Ovary (tissue), 9 donors: ENCODE results near the gene COL8A1. TPM values are rescaled to one million over a fixed set of nuclear protein-coding genes. Genes with fewer than 3 reads are reported as not detected.
A peak's percentile ranks its signal among the peaks of the same experiment; 100 is the strongest.

ENCODE experiments used
- DNase-seq, 5 donors: peaks; one replicate each; pipeline ENCODE4 v3.0.0-alpha.2; 2019 to 2020
- H3K27ac ChIP-seq, 2 donors: fragments of 200-600 bp; one replicate each; pipeline versions ENCODE4 v1.5.1 to v1.8.0; 2019 to 2022
- H3K27me3 ChIP-seq: fragments of 200-600 bp; one replicate; pipeline ENCODE4 v1.8.0; 2022
- H3K36me3 ChIP-seq: fragments of 200-600 bp; sonication (generic); one replicate; pipeline ENCODE4 v1.5.1; 2019
- H3K4me1 ChIP-seq: one replicate; pipeline ENCODE4 v1.8.1; 2013; ENCODE audit warnings: mild to moderate bottlenecking, moderate library complexity; ENCODE audit not compliant: insufficient read depth
- H3K4me3 ChIP-seq: fragments of 200-600 bp; sonication (generic); one replicate; pipeline ENCODE4 v1.5.1; 2017
- H3K9me3 ChIP-seq, 2 donors: fragments of 200-600 bp in 1 of 2; sonication (generic) in 1 of 2; one replicate each; pipeline versions ENCODE4 v1.5.1 to v1.8.1; 2013 to 2019; ENCODE audit warnings: mild to moderate bottlenecking in 1 of 2, moderate library complexity in 1 of 2
- EP300 ChIP-seq: sonication (generic); formaldehyde crosslinking; IDR thresholded peaks from one replicate; pipeline ENCODE4 v1.6.1; 2017; ENCODE audit warnings: antibody characterized with exemption
- POLR2A ChIP-seq: fragments of 450-650 bp; IDR thresholded peaks from one replicate; pipeline ENCODE4 v1.6.1; 2017; ENCODE audit warnings: antibody characterized with exemption, mild to moderate bottlenecking, moderate library complexity
- WGBS, 3 donors: extraction: QIAGEN DNeasy Blood & Tissue Kit in 1 of 3; methylation state at CpG; one replicate each; pipeline versions ENCODE4 v1.1.5 to v1.1.7; 2013 to 2017; 5-methylcytosine and 5-hydroxymethylcytosine counted together
- intact Hi-C, 4 donors: fragments of 100-400 bp; cut with DNase I; formaldehyde crosslinking; loops; one replicate each; pipeline versions ENCODE4 v1.11.0 to v1.15.1; 2022 to 2023
- polyA plus RNA-seq, 2 donors: library from polyadenylated mRNA; stranded (reverse); fragments of 200-250 nt in 1 of 2; fragments of 350-450 nt in 1 of 2; fragmentation: Illumina TruSeq in 1 of 2; extraction: RNeasy Lipid Tissue Mini Kit (QIAGEN cat#74804) in 1 of 2; gene quantifications; one replicate each; pipeline ENCODE4 v1.2.3, GENCODE V29; 2013 to 2014
- total RNA-seq, 7 donors: library from RNA; depleted of rRNA in 2 of 7; stranded (reverse); fragments of >200 nt in 2 of 7; fragmentation: NEBNext Ultra II Directional in 3 of 7; extraction: Animal tissue kit (Norgen Biotek cat#: 25700) in 3 of 7; gene quantifications; one replicate each; pipeline versions ENCODE4 v1.1.0 to v1.2.4, GENCODE V29; 2016 to 2023
- TF ChIP-seq, protein P1 (sequence below), 3 donors: fragments of 450-650 bp in 2 of 3; fragments of 200-600 bp in 1 of 3; IDR thresholded peaks; one replicate each; pipeline versions ENCODE4 v1.5.1 to v1.8.0; 2016 to 2022; ENCODE audit warnings: antibody characterized with exemption in 3 of 3, mild to moderate bottlenecking in 1 of 3
- donor health status: DM: no; HTN: no; CAD: no; lungs with moderate emphysema.
- donor health status: DM: no; HTN: no; CAD: no.
- donor health status: Bipolar disorder and iron deficiency.
- donor health status: DM: yes; HTN: yes; CAD: no.
- donor health status: DM: no; HTN: no; CAD: no.
- donor health status: DM: yes; HTN: yes; CAD: no.

The COL8A1 gene
- total and polyA plus RNA-seq, 9 donors, result 2.0 to 37.2 (median 11.9) TPM

DNA sequence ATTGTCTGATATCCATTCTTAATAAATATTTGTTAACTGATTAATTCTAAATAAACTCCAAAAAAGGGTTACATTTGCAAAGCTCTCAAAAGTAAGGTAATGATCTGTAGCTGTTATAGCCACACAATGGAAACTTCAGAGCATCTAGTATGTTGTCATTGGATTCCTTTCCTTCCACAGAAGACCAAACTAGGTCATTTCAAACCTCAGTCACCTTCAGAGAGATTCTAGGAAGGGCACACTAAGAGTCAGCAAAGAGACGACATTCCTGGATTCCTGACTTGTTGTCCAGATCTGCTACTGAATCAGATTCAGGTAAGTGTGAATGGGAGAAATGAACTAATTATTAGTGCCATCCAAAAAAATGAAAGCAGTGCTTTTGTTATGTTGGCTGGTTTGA is 3.0 kb upstream of the COL8A1 start:
- Histone ChIP-seq H3K4me3 (no peak overlapping the region), H3K9me3 (no peaks in the 10 kb centered on the region), H3K4me1 (peaks cover 3% of the 10 kb centered on the region), H3K27me3 (no peaks in the 10 kb centered on the region), H3K36me3 (no peaks in the 10 kb centered on the region), H3K27ac (no peak overlapping the region)
- no peak for DNase-seq
- intact Hi-C loops, result no loop called here
- whole genome bisulfite sequencing, 3 donors, result 91 to 100% (median 94%) methylated on average over 1 of the region's 1 CpG
- TF ChIP-seq, protein P1, sequence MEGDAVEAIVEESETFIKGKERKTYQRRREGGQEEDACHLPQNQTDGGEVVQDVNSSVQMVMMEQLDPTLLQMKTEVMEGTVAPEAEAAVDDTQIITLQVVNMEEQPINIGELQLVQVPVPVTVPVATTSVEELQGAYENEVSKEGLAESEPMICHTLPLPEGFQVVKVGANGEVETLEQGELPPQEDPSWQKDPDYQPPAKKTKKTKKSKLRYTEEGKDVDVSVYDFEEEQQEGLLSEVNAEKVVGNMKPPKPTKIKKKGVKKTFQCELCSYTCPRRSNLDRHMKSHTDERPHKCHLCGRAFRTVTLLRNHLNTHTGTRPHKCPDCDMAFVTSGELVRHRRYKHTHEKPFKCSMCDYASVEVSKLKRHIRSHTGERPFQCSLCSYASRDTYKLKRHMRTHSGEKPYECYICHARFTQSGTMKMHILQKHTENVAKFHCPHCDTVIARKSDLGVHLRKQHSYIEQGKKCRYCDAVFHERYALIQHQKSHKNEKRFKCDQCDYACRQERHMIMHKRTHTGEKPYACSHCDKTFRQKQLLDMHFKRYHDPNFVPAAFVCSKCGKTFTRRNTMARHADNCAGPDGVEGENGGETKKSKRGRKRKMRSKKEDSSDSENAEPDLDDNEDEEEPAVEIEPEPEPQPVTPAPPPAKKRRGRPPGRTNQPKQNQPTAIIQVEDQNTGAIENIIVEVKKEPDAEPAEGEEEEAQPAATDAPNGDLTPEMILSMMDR (IDR thresholded peaks at IDR 0.05), result no peak
- no peak for TF ChIP-seq POLR2A
- no peak for TF ChIP-seq EP300

- WGBS, 3 donors, result 7 to 11% (median 7%) methylated on average over 6 of the region's 6 CpGs
Observed at GRCh38 chr3:99637016-99637367, 1.4 kb upstream of the COL8A1 start.

DNA sequence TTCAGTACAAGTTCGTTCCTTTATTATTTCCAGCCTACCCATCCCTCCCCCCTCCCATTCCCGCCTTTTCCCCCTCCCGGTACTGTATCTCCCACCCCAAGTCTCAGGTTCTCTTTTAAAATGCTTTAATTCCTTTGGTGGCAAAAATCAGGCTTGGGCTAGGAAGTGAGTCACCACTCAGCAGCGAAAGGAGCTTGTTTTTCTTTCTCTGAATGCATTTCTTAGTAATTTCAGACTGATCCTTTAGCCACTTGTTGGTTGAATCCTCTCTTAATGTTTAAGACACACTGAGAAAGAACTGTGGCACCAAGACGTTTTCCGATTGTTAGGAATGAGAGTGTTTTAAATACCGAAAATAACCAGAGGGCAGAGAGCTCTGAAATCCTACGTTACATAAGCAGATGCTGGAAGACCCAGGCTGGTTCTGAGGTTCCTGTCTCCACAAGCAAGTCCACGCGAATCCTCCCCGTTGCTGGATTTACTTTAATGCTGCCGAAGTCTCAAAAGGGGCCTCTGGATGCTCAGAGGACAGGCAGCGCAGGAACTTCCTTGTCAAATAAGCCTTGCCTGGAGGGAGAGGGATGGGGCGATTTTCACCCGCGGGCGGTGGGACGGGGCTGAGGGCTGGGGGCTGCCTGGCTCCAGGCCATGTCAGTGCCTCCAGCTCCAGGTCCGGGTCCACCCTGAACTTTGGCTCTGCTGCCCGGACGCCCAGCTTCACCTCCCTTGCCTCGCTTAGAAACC is 854 bp upstream of the COL8A1 start:
- WGBS, 3 donors, result 0 to 1% (median 0%) methylated on average over 21 to 22 of the region's 22 CpGs
- no peaks in the 10 kb centered on the region for H3K9me3 ChIP-seq
- H3K36me3 ChIP-seq, result no peaks in the 10 kb centered on the region
- no peak for TF ChIP-seq EP300
- TF ChIP-seq, protein P1 (IDR thresholded peaks at IDR 0.05), result no peak
- no peak for TF ChIP-seq POLR2A
- peaks cover 3% of the 10 kb centered on the region for H3K4me1 ChIP-seq
- H3K27me3 ChIP-seq, result no peaks in the 10 kb centered on the region
- intact Hi-C loops, result no loop called here
- peak overlapping the region; percentile 46 to 52 for H3K27ac ChIP-seq
- H3K4me3 ChIP-seq, result peak overlapping the region; percentile 63
- DNase-seq, result peak; percentile 28 to 51 (median 49)

More at GRCh38 chr3:99637016-99637367, 1.4 kb upstream of the COL8A1 start:
- TF ChIP-seq POLR2A (no peak), EP300 (no peak)
- TF ChIP-seq, protein P1 (IDR thresholded peaks at IDR 0.05), result no peak
- H3K4me3 ChIP-seq, result peak overlapping the region; percentile 63
- DNase-seq, result no peak
- H3K4me1 ChIP-seq, result peaks cover 3% of the 10 kb centered on the region
- peak overlapping the region; percentile 46 to 52 for H3K27ac ChIP-seq
- H3K36me3 ChIP-seq, result no peaks in the 10 kb centered on the region
- no peaks in the 10 kb centered on the region for H3K27me3 ChIP-seq
- intact Hi-C loops, result no loop called here
- no peaks in the 10 kb centered on the region for H3K9me3 ChIP-seq

- Histone ChIP-seq H3K27ac (no peak overlapping the region), H3K36me3 (no peaks in the 10 kb centered on the region), H3K4me3 (no peak overlapping the region), H3K9me3 (no peaks in the 10 kb centered on the region), H3K4me1 (peaks cover 3% of the 10 kb centered on the region), H3K27me3 (no peaks in the 10 kb centered on the region)
- no peak for DNase-seq
- intact Hi-C loops, result no loop called here
- TF ChIP-seq, protein P1 (IDR thresholded peaks at IDR 0.05), result no peak
- TF ChIP-seq POLR2A, result no peak
- TF ChIP-seq EP300, result no peak
- WGBS, 3 donors, result 3 to 22% (median 12%) methylated on average over 1 of the region's 1 CpG
Observed at GRCh38 chr3:99639579-99639978, 1.2 kb downstream of the COL8A1 start.
